UCSD-AML1 (cell line): ENCODE measurements around the gene TARS3.
"Not testable (repeated sequence)": the region's sequence is repeated elsewhere in the genome, so short reads cannot be mapped to it uniquely, and the experiment has no call there.

Source experiments
- DNase-seq: peaks from one replicate; lab custom pipeline; 2025; ENCODE audit not compliant: unreplicated experiment; lab: John Stamatoyannopoulos, UW

Gene TARS3

DNA sequence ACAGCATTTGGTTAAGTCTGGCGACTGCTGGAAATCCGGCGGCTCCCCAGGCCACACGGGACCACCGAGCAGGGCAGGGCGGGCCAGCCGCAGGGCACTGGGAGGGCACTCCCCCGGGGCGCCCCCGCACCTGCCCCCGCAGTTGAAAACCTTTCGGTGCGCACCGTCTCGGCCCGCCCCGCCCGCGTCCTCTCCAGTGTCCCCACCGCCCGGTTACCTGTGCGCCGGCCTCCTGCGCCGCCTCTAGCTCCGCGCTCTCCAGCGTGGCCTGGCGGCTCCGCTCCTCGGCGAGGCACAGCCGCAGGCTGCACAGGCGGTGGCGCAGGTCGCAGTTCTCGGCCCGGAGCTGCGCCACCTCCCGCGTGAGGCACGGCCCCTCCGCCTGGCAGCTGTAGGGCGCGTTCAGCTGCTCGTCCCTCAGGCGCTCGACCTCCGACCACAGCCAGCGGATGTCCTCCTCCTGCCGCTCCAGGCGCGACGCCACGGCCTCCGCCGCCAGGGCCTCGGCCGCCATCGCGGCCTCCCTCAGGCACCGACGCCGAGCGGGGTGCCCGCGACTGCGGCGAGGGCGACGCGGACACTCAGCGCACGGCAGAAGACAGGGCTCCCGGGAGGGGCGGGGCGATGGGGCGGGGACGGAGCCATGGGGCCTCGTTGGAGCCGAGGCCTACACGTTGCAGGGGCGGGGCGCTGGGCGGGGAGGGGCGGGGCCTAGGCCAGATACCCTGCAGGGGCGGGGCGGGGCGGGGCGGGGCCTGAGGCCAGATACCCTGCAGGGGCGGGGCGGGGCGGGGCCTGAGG is at the start of gene TARS3:
Gene TARS3, minus strand, starts transcription at position 600 of the 801 bp plus-strand sequence. Its CDS starts 86 bp downstream, at position 514.
- DNase-seq = peak; percentile 91

DNA sequence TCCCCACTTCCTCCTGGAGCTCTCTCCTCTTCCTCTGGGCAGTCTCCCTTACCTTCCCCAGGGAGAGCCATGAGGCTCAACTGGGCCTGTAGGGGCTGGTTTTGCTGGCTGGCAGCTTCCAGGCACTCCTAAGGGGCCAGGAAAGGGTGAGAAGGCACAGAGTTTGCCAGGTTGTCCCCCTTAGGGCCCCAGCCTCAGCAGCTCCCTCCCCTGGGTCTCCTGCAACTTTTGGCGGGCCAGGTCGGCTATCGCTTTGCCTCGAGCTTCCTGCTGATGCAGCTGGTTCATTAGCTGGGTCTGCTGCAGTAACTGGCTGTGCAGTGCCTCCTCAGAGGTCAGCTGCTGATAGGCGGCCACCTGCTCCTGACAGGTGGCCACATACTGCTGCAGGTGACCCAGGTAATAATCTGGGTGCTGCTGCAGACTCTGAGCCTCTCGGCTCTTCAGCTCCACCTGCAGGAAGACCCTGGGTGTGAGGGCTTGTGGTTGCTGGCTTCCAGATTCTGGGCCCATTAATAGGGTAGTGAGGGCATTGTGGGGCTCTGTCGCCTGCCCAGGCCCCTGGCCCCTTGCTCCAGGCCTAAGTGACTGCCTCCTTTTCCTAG is 49.3 kb upstream of the TARS3 start:
- DNase-seq = no peak

DNA sequence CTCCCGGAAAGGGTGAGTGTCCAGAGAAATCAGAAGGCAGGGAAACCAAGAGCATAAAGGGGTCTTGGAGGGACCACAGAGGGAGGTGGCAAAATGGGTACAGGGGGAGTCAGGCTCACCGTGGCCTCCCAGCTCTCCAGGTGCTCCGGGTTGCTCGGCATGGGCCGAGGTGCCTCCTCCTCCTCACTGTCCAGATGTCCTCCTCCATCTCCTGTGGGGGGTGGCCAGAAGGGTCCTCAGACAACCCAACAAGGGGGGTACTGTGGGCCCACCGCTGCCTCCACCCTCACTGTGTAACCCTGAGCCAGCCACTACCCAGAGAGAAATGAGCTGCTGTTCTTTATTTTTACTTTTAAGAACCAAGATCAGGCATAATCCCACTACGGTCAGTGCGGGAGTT is 48.6 kb upstream of the TARS3 start:
- no peak for DNase-seq

DNA sequence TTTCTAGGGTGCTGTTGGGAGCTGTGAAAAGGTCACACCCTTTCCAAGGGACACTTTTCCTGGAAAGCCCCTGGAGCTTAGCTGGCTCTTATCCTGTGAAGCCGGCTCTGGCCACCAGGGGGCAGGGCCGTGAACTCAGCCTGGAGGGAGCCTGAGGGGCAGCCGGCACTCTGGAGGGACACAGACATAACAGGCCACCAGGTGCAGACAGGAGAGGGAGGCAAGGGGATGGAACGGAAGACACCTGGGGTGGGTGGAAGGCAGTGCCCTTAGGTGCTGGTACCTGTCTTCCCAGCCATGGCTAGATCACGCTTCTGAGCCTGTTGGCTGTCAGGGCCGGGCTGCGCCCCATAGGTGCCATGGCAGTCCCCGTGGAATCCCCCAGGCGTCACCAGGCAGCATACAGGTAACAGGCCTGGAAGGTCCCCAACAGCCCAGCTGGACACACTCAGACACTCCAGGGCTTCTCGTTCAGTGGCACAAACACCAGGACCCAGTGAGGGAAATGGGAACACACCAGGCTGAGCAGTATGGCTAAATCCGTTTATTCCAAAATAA is 42.9 kb upstream of the TARS3 start:
- not testable (repeated sequence) for DNase-seq

DNA sequence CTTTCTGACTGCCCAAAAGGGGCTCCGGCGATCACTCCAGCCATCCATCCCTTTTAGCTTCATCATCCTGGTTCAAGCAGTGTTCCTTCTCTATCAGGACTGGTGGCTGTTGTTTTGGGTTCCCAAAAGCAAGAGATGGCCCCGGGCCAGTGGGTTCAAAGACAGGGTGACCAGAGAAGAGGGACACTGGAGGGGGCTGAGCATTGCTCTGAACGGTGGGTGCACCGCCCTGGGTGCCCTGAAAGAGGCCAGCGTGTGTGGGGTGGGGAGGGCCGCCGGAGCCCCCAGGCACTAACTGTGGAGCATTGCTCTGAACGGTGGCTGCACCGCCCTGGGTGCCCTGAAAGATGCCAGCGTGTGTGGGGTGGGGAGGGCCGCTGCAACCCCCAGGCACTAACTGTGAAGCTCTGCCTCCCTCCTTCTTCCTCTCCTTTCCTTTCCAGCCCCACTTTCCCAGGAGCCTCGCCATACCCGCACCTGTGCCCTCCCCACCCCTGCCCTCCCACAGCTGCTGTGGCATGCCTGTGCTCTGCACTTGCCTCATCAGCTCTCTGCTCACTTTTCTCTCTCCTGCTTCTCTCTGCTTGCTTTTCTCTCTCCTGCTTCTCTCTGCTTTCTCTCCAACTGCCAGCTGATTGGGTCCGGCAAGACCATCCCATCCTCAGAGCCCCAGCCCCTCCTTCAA is 41.6 kb upstream of the TARS3 start:
- DNase-seq = no peak

DNA sequence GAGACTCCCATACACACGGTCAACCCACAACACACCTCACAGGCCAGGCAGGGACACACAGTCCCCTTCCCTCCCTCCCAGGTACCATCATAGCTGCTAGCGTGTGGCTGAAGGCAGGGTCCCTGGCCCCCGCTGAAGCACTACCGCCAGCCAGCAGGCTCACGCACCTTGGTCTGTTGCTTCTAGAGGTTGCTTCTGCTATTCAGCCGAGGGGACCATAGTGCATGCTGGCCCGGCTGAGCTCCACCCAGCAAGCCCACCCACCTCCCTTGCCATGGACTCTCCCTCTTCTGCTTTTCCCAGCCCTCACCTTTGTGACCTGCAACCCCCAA is 41.0 kb upstream of the TARS3 start:
- DNase-seq = not testable (repeated sequence)

DNA sequence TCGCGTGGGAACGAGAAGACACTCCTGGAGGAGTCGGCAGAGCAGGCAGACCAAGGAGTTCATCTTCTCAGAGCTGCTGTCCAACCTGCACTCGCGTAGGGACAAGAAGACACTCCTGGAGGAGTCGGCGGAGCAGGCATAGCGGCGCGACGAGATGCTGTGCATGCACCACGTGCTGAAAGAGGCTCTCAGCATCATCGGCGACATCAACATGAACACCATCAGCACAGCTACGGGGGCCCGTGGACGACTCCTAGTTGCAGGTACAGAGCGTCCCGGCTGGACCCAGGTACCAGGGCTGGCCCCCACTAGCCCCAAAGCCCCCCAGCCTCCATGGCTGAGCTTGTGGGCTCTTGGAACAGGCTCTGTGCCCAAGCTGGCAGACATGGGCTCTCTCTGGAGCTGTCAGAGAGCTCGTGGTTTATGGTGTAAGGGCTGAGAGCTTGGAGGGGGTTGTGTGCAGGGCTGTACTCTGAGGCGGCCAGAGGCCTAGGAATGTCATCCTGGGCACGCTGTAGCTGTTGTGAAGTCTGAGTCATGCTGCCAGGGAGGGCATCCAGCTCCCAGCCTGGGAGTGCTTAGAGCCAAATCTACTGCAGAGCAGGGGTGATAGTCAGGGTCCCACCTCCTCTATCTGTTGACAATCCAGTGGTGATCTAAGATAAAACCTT is 40.5 kb upstream of the TARS3 start:
- DNase-seq = not testable (repeated sequence)

DNA sequence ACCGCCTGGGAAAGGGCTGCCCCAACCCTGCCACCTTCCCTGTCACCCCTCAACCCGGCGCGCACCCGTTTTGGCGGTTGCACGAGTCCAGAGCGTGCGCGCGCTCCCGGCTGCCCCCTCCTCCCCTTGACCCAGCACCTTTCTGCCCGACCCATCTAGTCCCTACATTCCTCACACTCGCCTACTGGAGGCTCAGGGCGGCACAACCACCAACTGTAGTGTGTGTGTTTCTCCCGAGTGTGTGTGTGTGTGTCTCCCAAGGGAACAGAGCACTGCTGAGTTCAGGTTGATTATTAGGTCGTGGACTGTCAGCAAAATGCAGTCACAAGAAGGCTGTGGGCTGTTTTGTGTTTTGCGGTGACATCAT is 22.4 kb upstream of the TARS3 start:
- DNase-seq = not testable (repeated sequence)

DNA sequence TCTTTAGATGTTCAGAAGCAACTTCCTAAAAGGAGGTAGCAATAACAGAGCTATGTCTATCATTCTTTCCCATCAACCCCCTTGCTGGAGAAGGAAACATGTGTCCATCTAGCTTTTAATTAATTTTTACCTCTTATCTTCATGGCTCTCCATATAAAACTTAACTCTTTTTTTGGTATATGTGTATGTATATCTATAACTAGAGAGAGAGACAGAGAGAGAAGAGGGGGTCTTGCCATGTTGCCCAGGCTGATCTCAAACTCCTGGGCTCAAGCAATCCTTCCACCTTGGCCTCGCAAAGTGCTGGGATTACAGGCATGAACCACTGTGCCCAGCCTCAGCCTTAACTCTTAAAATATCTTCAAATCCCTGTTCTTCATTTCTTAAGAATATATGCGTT is 10.6 kb upstream of the TARS3 start:
- not testable (repeated sequence) for DNase-seq

DNA sequence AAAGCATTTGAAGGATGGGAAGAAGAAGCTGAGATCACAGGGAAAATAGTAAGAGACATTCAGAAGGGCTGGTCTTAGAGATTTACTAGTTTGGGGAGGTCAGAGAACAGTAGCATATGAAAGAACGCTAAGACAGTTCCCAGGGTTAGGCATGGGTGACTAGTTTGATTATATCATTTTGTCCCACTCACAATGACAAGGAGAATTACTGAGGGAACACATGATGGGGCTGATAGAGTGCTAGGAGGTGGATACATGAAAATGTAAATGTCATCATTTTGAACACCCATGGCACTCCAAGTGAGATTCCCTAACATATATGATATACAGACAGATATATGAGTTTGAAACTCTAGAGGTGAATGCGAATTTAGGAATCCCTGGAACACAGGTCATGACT is 9.3 kb upstream of the TARS3 start:
- no peak for DNase-seq

DNA sequence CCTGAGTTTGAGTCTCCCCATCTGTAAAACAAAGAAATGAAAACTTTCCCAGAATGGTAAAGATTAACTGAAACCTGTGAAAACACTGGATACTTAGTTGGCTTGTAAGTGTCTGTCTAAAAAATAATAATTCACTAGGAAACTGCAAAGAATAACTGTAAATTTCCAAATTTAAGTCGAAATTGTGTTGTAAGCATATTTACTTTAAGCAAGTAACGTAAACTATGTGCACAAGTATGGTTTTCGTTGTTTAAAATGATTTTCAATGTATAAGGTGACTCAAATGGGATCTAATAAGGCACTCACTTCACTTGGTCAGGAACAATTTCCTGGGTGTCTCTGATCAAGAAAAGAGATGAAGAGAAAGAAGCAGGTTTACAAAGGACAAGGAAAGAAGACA is 8.5 kb upstream of the TARS3 start:
- no peak for DNase-seq

DNA sequence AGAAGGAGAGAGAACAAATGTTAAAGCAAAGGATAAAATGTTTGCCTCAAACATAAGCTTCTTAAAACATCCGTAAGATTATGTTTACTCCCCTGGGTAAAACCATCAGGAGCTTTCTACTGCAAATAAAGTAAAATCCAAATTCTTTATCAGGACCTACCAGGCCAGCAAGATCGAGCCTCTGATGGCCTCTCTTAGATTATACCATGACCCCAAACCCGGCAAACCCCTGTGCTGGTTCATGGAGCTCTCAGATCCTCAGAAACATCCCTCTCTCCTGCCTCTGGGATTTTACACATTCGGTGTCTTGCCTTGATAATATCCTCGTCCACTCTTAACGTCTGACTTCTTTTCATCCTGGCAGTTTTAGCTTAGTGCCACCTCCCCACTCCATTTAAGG is 7.5 kb upstream of the TARS3 start:
- DNase-seq = no peak

DNA sequence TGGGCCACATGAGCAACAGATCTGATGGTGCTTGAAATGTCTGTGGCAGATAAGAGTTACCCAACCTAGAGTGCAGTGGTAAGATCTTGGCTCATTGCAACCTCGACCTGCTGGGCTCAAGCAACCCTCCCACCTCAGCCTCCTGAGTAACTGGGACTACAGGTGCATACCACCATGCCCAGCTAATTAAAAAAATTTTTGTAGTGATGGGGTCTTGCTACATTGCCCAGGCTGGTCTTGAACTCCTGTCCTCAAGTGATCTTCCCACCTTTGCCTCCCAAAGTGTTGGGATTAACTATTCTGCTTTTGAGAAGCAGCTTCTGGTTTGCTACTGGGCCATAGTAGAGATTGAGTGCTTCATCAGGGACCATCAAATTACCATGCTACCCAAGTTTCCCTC is 2.9 kb upstream of the TARS3 start:
- DNase-seq = no peak

DNA sequence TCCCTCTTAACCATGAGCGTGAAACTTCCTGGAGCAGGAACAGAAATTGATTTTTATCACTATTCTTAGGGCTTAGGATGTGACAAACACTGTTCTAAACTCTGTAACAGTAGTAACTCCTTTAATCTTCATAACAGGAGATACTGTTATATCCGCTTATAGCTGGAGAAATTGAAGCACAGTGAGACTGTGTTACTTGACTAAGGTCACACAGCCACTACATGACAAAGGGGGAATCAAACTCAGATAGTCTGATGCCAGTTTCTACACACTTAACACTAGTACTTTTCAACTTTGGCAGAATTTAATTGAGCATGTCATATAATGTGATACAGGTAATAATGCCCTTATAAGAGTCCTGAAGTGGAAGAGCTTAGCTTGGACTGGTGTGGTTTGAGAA is 800 bp upstream of the TARS3 start:
- no peak for DNase-seq

DNA sequence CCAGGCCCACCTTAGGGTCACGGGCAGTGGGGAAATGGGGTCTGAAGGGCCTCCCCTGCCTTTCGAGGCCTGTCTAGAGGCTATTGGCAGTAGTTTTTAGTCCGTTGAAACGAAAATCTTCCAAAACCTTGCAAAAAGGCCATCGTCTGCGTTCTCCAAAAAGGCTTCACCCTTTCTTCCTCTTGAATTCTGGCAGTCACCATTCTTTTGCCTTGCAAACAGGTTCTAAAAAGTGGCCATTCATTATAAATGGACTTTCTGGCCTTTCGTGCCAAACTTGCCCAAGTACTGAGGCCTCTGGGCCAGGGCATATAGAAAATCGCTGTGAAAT is 367 bp upstream of the TARS3 start:
- no peak for DNase-seq

DNA sequence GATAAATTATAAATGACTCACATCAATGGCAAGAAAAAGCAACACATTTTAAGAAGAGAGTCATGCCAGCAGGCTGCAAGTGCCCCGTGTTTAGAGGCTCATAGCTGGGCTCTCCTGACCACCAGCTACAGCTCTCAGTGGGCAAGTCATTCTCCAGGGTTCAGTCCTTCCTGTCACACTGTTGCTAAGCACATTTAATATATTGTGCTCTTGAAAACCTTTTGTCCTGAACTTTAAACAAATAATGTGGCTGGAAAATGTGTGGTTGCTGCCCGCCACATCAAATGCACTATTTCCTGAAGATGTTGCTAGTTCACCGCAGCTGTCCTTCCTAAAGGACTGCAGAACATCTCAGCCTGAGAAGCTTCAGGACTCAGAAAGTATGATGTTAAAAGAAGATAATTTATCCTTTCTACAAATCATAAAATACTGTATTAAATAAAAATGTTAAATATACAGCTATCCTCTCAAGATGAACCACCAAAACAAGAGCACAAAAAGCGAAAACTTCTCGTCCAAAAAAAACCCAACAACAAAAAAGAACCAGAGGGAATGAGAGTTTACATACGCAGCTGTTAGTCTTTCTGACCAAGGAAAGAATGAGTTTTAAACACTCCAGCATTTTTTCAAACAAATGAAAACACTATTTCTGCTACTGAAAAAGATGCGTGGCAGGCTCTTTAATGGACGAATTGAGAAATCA is 951 bp downstream of the TARS3 start:
- DNase-seq = no peak

DNA sequence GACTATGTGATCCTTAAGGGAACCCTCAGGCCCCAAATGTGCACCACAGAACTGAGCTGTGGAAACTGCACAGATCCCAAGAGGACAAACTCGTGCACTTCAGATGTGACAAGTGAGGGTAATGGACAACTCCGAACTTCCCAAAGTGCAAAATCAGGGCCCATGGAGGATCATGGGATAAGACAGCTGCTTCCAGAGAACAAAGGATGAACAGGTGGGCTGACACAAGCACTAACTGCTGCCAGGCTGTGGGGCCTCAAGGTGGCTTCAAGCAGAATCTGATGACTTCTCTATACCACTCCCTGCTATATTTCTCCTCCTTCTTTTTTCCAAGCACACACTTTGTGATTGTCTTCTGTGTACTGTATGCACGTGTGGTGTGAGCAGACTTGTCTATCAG is 5.4 kb downstream of the TARS3 start:
- no peak for DNase-seq

DNA sequence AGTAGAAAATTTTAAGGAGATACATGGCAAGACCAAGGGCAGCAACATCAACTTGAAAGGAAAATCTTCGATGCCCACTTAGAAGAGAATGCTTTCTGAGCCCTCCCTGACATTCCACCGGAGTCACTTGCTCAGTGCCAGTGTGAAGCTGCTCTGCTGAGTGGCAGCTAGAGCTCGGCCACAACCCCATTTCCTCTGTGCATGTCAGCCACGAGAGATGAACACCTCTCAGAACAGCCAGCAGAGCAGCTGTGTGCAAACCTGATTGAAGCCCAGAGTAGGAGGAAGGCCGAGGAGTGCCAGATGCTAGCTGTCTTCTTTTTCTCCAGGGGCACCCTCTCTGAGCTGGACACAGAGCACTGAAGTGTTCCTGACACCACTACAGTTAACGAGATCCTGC is 12.2 kb downstream of the TARS3 start:
- no peak for DNase-seq

DNA sequence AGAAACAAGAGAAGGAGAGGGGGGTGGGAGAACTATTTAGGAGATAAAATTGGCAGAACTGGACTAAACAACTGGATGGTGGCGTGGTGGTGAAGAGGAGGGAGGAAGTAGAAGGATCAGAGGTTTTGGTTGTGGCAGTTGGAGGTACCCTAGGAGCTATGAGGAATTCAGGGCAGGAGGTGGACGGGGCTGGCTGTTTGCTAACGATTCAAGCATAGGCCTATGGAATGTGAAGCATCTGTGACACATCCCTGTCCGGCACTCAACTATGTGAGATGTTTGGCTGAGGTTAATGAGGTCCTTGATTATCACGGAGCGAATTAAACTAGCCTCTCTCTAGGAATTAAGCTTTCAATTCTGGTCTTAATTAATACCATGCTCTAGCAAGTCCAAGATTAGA is 13.5 kb downstream of the TARS3 start:
- no peak for DNase-seq

DNA sequence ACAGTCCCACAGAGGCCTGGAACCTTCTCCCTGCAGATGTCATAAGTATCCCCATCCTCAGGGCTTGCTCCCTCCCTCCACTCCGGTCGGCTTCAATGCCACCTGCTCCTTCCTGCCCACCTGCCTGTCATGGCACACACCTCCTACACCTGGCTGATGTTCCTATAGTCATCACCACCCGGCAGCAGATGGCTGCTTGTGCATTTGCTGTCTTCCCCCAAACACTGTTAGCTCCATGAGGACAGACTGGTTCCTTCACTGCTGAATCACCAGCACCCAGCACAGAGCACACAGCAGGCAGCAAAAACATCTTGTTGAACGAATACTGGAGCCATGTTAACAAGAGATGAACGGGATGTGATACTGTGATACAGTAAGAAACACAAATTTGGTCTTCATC is 14.8 kb downstream of the TARS3 start:
- DNase-seq = no peak

DNA sequence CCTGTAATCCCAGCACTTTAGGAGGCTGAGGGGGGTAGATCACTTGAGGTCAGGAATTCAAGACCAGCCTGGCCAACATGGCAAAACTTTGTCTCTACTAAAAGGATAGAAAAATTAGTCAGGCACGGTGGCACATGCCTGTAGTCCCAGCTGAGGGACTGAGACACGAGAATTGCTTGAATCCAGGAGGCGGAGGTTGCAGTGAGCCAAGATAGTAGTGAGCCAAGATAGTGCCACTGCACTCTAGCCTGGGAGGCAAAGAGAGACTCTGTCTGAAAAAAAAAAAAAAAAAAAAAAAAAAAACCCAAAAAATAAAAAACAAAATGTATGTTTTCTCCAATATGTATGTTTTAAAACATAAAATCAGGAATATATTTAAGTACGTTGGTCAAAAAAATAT is 16.3 kb downstream of the TARS3 start:
- no peak for DNase-seq
